H1 (cell line): ENCODE results near the gene SNX32. TPM values are rescaled to one million over a fixed set of nuclear protein-coding genes. Genes with fewer than 3 reads are reported as not detected.

ENCODE experiments used
- CTCF ChIA-PET: fragments of 300-600 bp; sonication (Branson Sonifier 250); formaldehyde crosslinking; loops from one replicate; lab custom pipeline; 2021; ENCODE audit not compliant: partially characterized antibody; lab: Charles Lee
- POLR2A ChIA-PET: fragments of 300-600 bp; sonication (Branson Sonifier 250); formaldehyde crosslinking; loops from one replicate; lab custom pipeline; 2021; ENCODE audit warnings: inconsistent platforms; ENCODE audit not compliant: partially characterized antibody; lab: Charles Lee
- DNase-seq, 2 experiments: peaks; one replicate each; pipeline versions ENCODE4 v3.0.0 to v3.0.0-alpha.2; 2010 to 2022; ENCODE audit warnings: low spot score in 2 of 2, low read depth in 1 of 2, mixed read lengths in 1 of 2
- FAIRE-seq: peaks from 2 replicates; lab custom pipeline; 2011; peaks lifted over from hg19 to GRCh38; lab: Jason Lieb, UNC
- H2AFZ ChIP-seq: 2 replicates; pipeline ENCODE4 v1.8.1; 2012; ENCODE audit warnings: low read length, inconsistent platforms
- H2AK5ac ChIP-seq: 2 replicates; pipeline ENCODE4 v1.6.1; 2013; ENCODE audit warnings: low read depth, low read length
- H2BK120ac ChIP-seq: replicated peaks from 2 replicates; pipeline ENCODE3; 2013; ENCODE audit warnings: low read depth, low read length, inconsistent platforms
- H2BK12ac ChIP-seq: 2 replicates; pipeline ENCODE4 v1.6.1; 2013; ENCODE audit warnings: low read depth, low read length
- H2BK15ac ChIP-seq: 2 replicates; pipeline ENCODE4 v1.6.1; 2013; ENCODE audit warnings: low read length
- H2BK20ac ChIP-seq: 2 replicates; pipeline ENCODE4 v1.6.1; 2013; ENCODE audit warnings: low read length
- H2BK5ac ChIP-seq: 2 replicates; pipeline ENCODE4 v1.6.1; 2013; ENCODE audit warnings: low read depth, low read length
- H3K14ac ChIP-seq: 2 replicates; pipeline ENCODE4 v1.6.1; 2013; ENCODE audit warnings: inconsistent platforms; ENCODE audit not compliant: insufficient read length
- H3K18ac ChIP-seq: 2 replicates; pipeline ENCODE4 v1.6.1; 2013; ENCODE audit warnings: low read length; ENCODE audit errors: extremely low read depth
- H3K23ac ChIP-seq: 2 replicates; pipeline ENCODE4 v1.6.1; 2013; ENCODE audit warnings: inconsistent platforms; ENCODE audit not compliant: insufficient read length
- H3K23me2 ChIP-seq: 2 replicates; pipeline ENCODE4 v1.6.1; 2013; ENCODE audit warnings: low read depth, low read length
- H3K27ac ChIP-seq: 2 replicates; pipeline ENCODE4 v1.6.1; 2011; ENCODE audit warnings: low read depth, low read length, inconsistent platforms
- H3K27me3 ChIP-seq, 4 experiments: replicated peaks in 1 of 4; 1 replicate in 1 of 4; 2 replicates in 3 of 4; pipeline versions ENCODE4 v1.6.1 to v1.8.1; 2011 to 2013; ENCODE audit warnings: low read length in 3 of 4, mild to moderate bottlenecking in 3 of 4, inconsistent platforms in 2 of 4, mixed read lengths in 2 of 4, moderate library complexity in 1 of 4; ENCODE audit not compliant: control insufficient read depth in 3 of 4, insufficient read depth in 3 of 4; ENCODE audit errors: extremely low read depth in 1 of 4
- H3K36me3 ChIP-seq, 4 experiments: 2 replicates each; pipeline versions ENCODE4 v1.6.1 to v1.8.1; 2011 to 2013; ENCODE audit warnings: mild to moderate bottlenecking in 4 of 4, low read length in 3 of 4, moderate library complexity in 2 of 4, control low read depth in 1 of 4, inconsistent platforms in 1 of 4; ENCODE audit not compliant: insufficient read depth in 4 of 4, control insufficient read depth in 2 of 4
- H3K4ac ChIP-seq: replicated peaks from 2 replicates; pipeline ENCODE3; 2013; ENCODE audit warnings: low read length, low read depth, mixed read lengths, inconsistent platforms; ENCODE audit not compliant: insufficient read length
- H3K4me1 ChIP-seq, 4 experiments: replicated peaks in 1 of 4; 1 replicate in 1 of 4; 2 replicates in 3 of 4; pipeline versions ENCODE4 v1.6.1 to v1.8.1; 2011 to 2013; ENCODE audit warnings: low read length in 3 of 4, inconsistent platforms in 2 of 4, mixed read lengths in 1 of 4; ENCODE audit not compliant: insufficient read depth in 4 of 4, control insufficient read depth in 3 of 4
- H3K4me2 ChIP-seq, 2 experiments: 2 replicates each; pipeline versions ENCODE4 v1.6.1 to v1.8.1; 2011 to 2013; ENCODE audit warnings: low read depth in 2 of 2, low read length in 2 of 2, control low read depth in 1 of 2, inconsistent platforms in 1 of 2, mild to moderate bottlenecking in 1 of 2; ENCODE audit not compliant: insufficient read depth in 1 of 2
- H3K4me3 ChIP-seq, 4 experiments: fragments of 200-600, 300-600 bp in 1 of 4; sonication (generic), shearing (Covaris generic), sonication (Bioruptor Twin) in 1 of 4; 2 replicates each; pipeline versions ENCODE4 v1.5.1 to v1.8.1; 2011 to 2016; ENCODE audit warnings: low read length in 4 of 4, low read depth in 3 of 4, control low read depth in 2 of 4, inconsistent platforms in 2 of 4, mild to moderate bottlenecking in 2 of 4, mixed read lengths in 1 of 4, moderate library complexity in 1 of 4; ENCODE audit not compliant: insufficient read depth in 2 of 4; ENCODE audit errors: extremely low read depth in 1 of 4
- H3K56ac ChIP-seq: replicated peaks from 2 replicates; pipeline ENCODE3; 2013; ENCODE audit warnings: low read depth, mild to moderate bottlenecking, mixed read lengths, low read length, inconsistent platforms; ENCODE audit not compliant: insufficient read length
- H3K79me1 ChIP-seq: 2 replicates; pipeline ENCODE4 v1.6.1; 2013; ENCODE audit warnings: low read depth, low read length, control low read depth
- H3K79me2 ChIP-seq, 2 experiments: 2 replicates each; pipeline versions ENCODE4 v1.6.1 to v1.8.1; 2012 to 2013; ENCODE audit warnings: low read length in 2 of 2, mild to moderate bottlenecking in 2 of 2, inconsistent platforms in 1 of 2; ENCODE audit not compliant: insufficient read depth in 2 of 2, control insufficient read depth in 1 of 2
- H3K9ac ChIP-seq, 4 experiments: replicated peaks in 1 of 4; 1 replicate in 1 of 4; 2 replicates in 3 of 4; pipeline versions ENCODE4 v1.6.1 to v1.8.1; 2011 to 2013; ENCODE audit warnings: low read depth in 3 of 4, low read length in 3 of 4, control low read depth in 2 of 4, mild to moderate bottlenecking in 2 of 4, moderate library complexity in 2 of 4, inconsistent platforms in 1 of 4; ENCODE audit errors: extremely low read depth in 1 of 4
- H3K9me3 ChIP-seq, 2 experiments: 2 replicates each; pipeline versions ENCODE4 v1.6.1 to v1.8.1; 2012 to 2013; ENCODE audit warnings: mild to moderate bottlenecking in 2 of 2, moderate library complexity in 2 of 2, control low read depth in 1 of 2, inconsistent platforms in 1 of 2, low read depth in 1 of 2, low read length in 1 of 2, mixed read lengths in 1 of 2; ENCODE audit not compliant: insufficient read depth in 2 of 2
- H4K20me1 ChIP-seq, 2 experiments: replicated peaks in 1 of 2; 2 replicates each; pipeline versions ENCODE3 to v1.8.1; 2011 to 2013; ENCODE audit warnings: inconsistent platforms in 2 of 2, low read length in 2 of 2, mild to moderate bottlenecking in 1 of 2; ENCODE audit not compliant: insufficient read depth in 2 of 2, control insufficient read depth in 1 of 2
- H4K5ac ChIP-seq: 2 replicates; pipeline ENCODE4 v1.6.1; 2013; ENCODE audit warnings: low read length, low read depth, mixed read lengths, inconsistent platforms; ENCODE audit not compliant: insufficient read length
- H4K8ac ChIP-seq: 2 replicates; pipeline ENCODE4 v1.8.0; 2013; ENCODE audit warnings: mild to moderate bottlenecking, moderate library complexity, low read length, inconsistent platforms; ENCODE audit not compliant: insufficient read depth; ENCODE audit errors: extremely low read depth
- H4K91ac ChIP-seq: replicated peaks from 2 replicates; pipeline ENCODE3; 2013; ENCODE audit warnings: low read length, mixed read lengths, inconsistent platforms; ENCODE audit not compliant: insufficient read length
- CBX5 ChIP-seq: fragments of 300-800, 300-1000 bp; sonication (generic); IDR thresholded peaks from 2 replicates; pipeline ENCODE4 v1.7.1; 2016; ENCODE audit warnings: antibody characterized with exemption, low read length, low read depth
- CREB1 ChIP-seq: IDR thresholded peaks from 2 replicates; pipeline ENCODE4 v1.6.1; 2012; ENCODE audit warnings: inconsistent platforms
- CTBP2 ChIP-seq: IDR thresholded peaks from 2 replicates; pipeline ENCODE4 v1.7.0; 2011; ENCODE audit warnings: borderline replicate concordance, mild to moderate bottlenecking, moderate library complexity, mixed read lengths, low read length; ENCODE audit not compliant: insufficient read depth, insufficient read length
- JUND ChIP-seq: IDR thresholded peaks from 2 replicates; pipeline ENCODE4 v1.6.1; 2011; ENCODE audit warnings: mild to moderate bottlenecking, improper control_type of control experiment, low read length
- NANOG ChIP-seq: IDR thresholded peaks from 2 replicates; pipeline ENCODE4 v1.6.1; 2011; ENCODE audit warnings: low read length, low read depth, mild to moderate bottlenecking, inconsistent platforms; ENCODE audit not compliant: insufficient read depth, poor library complexity, severe bottlenecking
- SAP30 ChIP-seq: fragments of 300-600 bp; sonication (generic); IDR thresholded peaks from 2 replicates; pipeline ENCODE4 v1.7.1; 2012; ENCODE audit warnings: low read length, moderate library complexity, mild to moderate bottlenecking, inconsistent platforms; ENCODE audit not compliant: insufficient read depth, insufficient replicate concordance
- WGBS, 2 experiments: shearing (Covaris generic) in 1 of 2; methylation state at CpG; one replicate each; pipeline versions ENCODE4 v1.1.6 to v1.1.7; 2013 to 2015; ENCODE audit warnings: low lambda C conversion rate in 2 of 2, mixed read lengths in 2 of 2, inconsistent platforms in 1 of 2, low coverage in 1 of 2, missing lambda C conversion rate in 1 of 2; ENCODE audit not compliant: insufficient replicate concordance in 2 of 2, insufficient coverage in 1 of 2, insufficient read length in 1 of 2; ENCODE audit errors: extremely low coverage in 1 of 2, missing lambda C conversion rate in 1 of 2; 5-methylcytosine and 5-hydroxymethylcytosine counted together
- polyA plus RNA-seq, 7 experiments: library from polyadenylated mRNA; depleted of rRNA in 3 of 7; stranded (reverse) in 5 of 7; unstranded in 2 of 7; fragments of >200 nt in 5 of 7; fragments of 200-250 nt in 2 of 7; gene quantifications; 1 replicate in 5 of 7; 2 replicates in 1 of 7; 4 replicates in 1 of 7; pipeline versions ENCODE4 v1.2.1 to v1.2.3, GENCODE V29; 2011 to 2013; ENCODE audit warnings: missing spikeins in 2 of 7, mixed read lengths in 2 of 7
- total RNA-seq: library from RNA; stranded (reverse); fragmentation: NEBNext Ultra II Directional; extraction: Animal tissue kit (Norgen Biotek cat#: 25700); gene quantifications from 2 replicates; pipeline ENCODE4 v1.2.1, GENCODE V29; 2021

The SNX32 gene
- total and polyA plus RNA-seq, 2 of the 8 experiments (the other 6 are each of a cell fraction or from before 2014, with no cell fraction given): 0.76 to 2.2 TPM

DNA sequence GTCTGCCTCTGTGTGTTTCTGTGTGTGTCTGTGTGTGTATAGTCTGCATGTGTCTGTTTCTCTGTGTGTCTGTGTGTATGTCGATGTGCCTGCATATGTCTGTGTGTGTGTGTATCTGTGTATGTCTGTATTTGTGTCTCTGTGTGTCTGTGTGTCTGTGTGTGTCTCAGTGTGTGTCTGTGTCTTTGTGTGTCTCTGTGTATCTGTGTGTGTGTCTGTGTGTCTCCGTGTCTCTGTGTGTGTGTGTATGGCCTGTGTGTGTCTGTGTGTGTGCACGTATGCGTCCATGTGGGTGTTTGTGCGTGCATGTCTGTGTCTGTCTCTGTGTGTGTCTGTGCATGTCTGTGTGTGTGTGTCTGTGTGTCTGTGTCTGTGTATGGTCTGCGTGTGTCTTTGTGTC is 439 bp downstream of the SNX32 start:
- CTCF ChIA-PET: interaction anchor here (1.2 to 3.9 kb wide), 5 partner anchors 15 to 112 kb away, joined by 3 to 52 read pairs (median 12); partner anchors contain the start of genes AP5B1 and FIBP
- Histone ChIP-seq H2BK20ac (peak overlapping the region; percentile 62; the same call in 1 of the 2 replicates), H4K20me1 (peaks cover 0 to 9% of the 10 kb centered on the region in 2 experiments), H2AK5ac (peak overlapping the region; percentile 97), H3K4me2 (peak overlapping the region; percentile 97 to 100), H3K14ac (peak overlapping the region; percentile 100), H3K4me1 (peaks cover 0 to 8% (median 6%) of the 10 kb centered on the region in 4 experiments; a peak in 6 of 7 replicates), H3K79me2 (peaks cover 0 to 3% of the 10 kb centered on the region in 2 experiments; a peak in 1 of 4 replicates), H3K23ac (peak overlapping the region; percentile 75), H3K4ac (peak overlapping the region; percentile 100), H2BK5ac (peak overlapping the region; percentile 72), H3K18ac (peak overlapping the region; percentile 53; the same call in 1 of the 2 replicates), H3K27ac (no peak overlapping the region), H3K27me3 (peaks cover 0 to 9% (median 6%) of the 10 kb centered on the region in 4 experiments; a peak in 4 of 7 replicates), H3K56ac (peak overlapping the region; percentile 49), H3K9ac (peak overlapping the region in 3 of 4 experiments; percentile 30 to 70 (median 53); a peak in 5 of 7 replicates), H4K8ac (peak overlapping the region; percentile 88), H3K79me1 (no peaks in the 10 kb centered on the region; the same call in 1 of the 2 replicates), H4K5ac (peak overlapping the region; percentile 73), H3K36me3 (no peaks in the 10 kb centered on the region; a peak in 1 of 8 replicates), H4K91ac (peak overlapping the region; percentile 58), H3K9me3 (no peaks in the 10 kb centered on the region), H2AFZ (peak overlapping the region; percentile 97), H2BK15ac (peak overlapping the region; percentile 99), H3K23me2 (peaks cover 22% of the 10 kb centered on the region), H2BK120ac (peak overlapping the region; percentile 35), H2BK12ac (peak overlapping the region; percentile 96), H3K4me3 (peak overlapping the region; percentile 68 to 72 (median 70))
- peak; percentile 7 for FAIRE-seq
- 51% methylated on average over 6 of the region's 6 CpGs; no CpG with 5 or more reads in 1 of the 2 experiments for WGBS, 2 experiments
- POLR2A ChIA-PET: interaction anchor here (1.0 to 4.0 kb wide), 10 partner anchors 9 to 196 kb away, joined by 3 to 30 read pairs (median 7); partner anchors contain the start of genes AP5B1, CFL1, KAT5 and MUS81
- no peak for TF ChIP-seq CREB1
- no peak for TF ChIP-seq CBX5
- TF ChIP-seq JUND: no peak
- no peak for TF ChIP-seq SAP30
- no peak for TF ChIP-seq NANOG
- no peak for TF ChIP-seq CTBP2
- DNase-seq: no peak
